Smooth muscle cell (in vitro differentiated cells): Measurements from ENCODE around the gene LPA. TPM values are rescaled to one million over a fixed set of nuclear protein-coding genes. Genes with fewer than 3 reads are reported as not detected.
"Not testable (repeated sequence)": the region's sequence is repeated elsewhere in the genome, so short reads cannot be mapped to it uniquely, and the experiment has no call there.

Experiments used
- DNase-seq: peaks from one replicate; lab custom pipeline; 2025; ENCODE audit not compliant: unreplicated experiment; lab: John Stamatoyannopoulos, UW
- H2AFZ ChIP-seq: fragments of 200-600 bp; sonication (generic); 2 replicates; pipeline ENCODE4 v1.6.0; 2016; ENCODE audit warnings: antibody characterized with exemption, low read depth, mild to moderate bottlenecking
- H3F3A ChIP-seq: fragments of 200-600 bp; sonication (generic); 2 replicates; pipeline ENCODE4 v1.6.0; 2017; ENCODE audit warnings: antibody characterized with exemption, low read depth
- H3K27ac ChIP-seq: fragments of 200-600 bp; sonication (generic); 2 replicates; pipeline ENCODE4 v1.5.1; 2016; ENCODE audit warnings: low read depth, mild to moderate bottlenecking
- H3K27me3 ChIP-seq: fragments of 200-600 bp; sonication (generic); 2 replicates; pipeline ENCODE4 v1.6.1; 2016; ENCODE audit warnings: low read depth, mild to moderate bottlenecking
- H3K36me3 ChIP-seq: fragments of 200-600 bp; sonication (generic); 2 replicates; pipeline ENCODE4 v1.5.1; 2016; ENCODE audit warnings: low read depth
- H3K4me1 ChIP-seq: fragments of 200-600 bp; sonication (generic); 2 replicates; pipeline ENCODE4 v1.5.1; 2016; ENCODE audit warnings: low read depth
- H3K4me2 ChIP-seq: fragments of 200-600 bp; sonication (generic); 2 replicates; pipeline ENCODE4 v1.6.0; 2016; ENCODE audit warnings: mild to moderate bottlenecking
- H3K4me3 ChIP-seq: fragments of 200-600 bp; sonication (generic); 2 replicates; pipeline ENCODE4 v1.5.1; 2016; ENCODE audit warnings: mild to moderate bottlenecking
- H3K79me2 ChIP-seq: fragments of 200-600 bp; sonication (generic); 2 replicates; pipeline ENCODE4 v1.6.0; 2016; ENCODE audit warnings: low read depth, mild to moderate bottlenecking
- H3K9ac ChIP-seq: fragments of 200-600 bp; sonication (generic); 2 replicates; pipeline ENCODE4 v1.6.0; 2016; ENCODE audit warnings: low read depth
- H3K9me3 ChIP-seq: fragments of 200-600 bp; sonication (generic); replicated peaks from 2 replicates; pipeline ENCODE4 v1.5.1; 2016; ENCODE audit warnings: low read depth
- H4K20me1 ChIP-seq: fragments of 200-600 bp; sonication (generic); 2 replicates; pipeline ENCODE4 v1.6.0; 2016; ENCODE audit warnings: low read depth
- CTCF ChIP-seq: fragments of 200-600 bp; sonication (generic); IDR thresholded peaks from 2 replicates; pipeline ENCODE4 v1.5.1; 2017; ENCODE audit warnings: borderline replicate concordance, mild to moderate bottlenecking, antibody characterized with exemption; ENCODE audit not compliant: insufficient read depth, poor library complexity, severe bottlenecking
- WGBS: methylation state at CpG from one replicate; pipeline ENCODE4 v1.1.7; 2016; ENCODE audit warnings: low lambda C conversion rate; 5-methylcytosine and 5-hydroxymethylcytosine counted together
- polyA plus RNA-seq: library from polyadenylated mRNA; unstranded; fragments of >200 nt; fragmentation: Nextera tagmentation; extraction: Ambion mirVana; gene quantifications from 2 replicates; pipeline ENCODE4 v1.2.1, GENCODE V29; 2016
- total RNA-seq: library from RNA; depleted of rRNA; stranded (reverse); fragments of >200 nt; gene quantifications from 2 replicates; pipeline ENCODE4 v1.2.3, GENCODE V29; 2014

LPA gene
- total and polyA plus RNA-seq, 2 experiments from 2014 or later, result not detected

GRCh38 chr6:160531826-160532225 is 132.2 kb downstream of the LPA start:
- no peak overlapping the region for H3K27ac ChIP-seq
- 49% methylated on average over 2 of the region's 2 CpGs for WGBS
- DNase-seq, result no peak
- no peaks in the 10 kb centered on the region for H3K27me3 ChIP-seq
- no peaks in the 10 kb centered on the region for H4K20me1 ChIP-seq
- no peak overlapping the region for H3K9ac ChIP-seq
- H3K36me3 ChIP-seq, result no peaks in the 10 kb centered on the region
- H3K4me1 ChIP-seq, result no peaks in the 10 kb centered on the region
- H3K4me2 ChIP-seq, result peak overlapping the region; percentile 29
- no peaks in the 10 kb centered on the region for H3F3A ChIP-seq
- H3K4me3 ChIP-seq, result no peak overlapping the region
- peak overlapping the region; percentile 27 for H2AFZ ChIP-seq
- H3K9me3 ChIP-seq, result no peaks in the 10 kb centered on the region
- TF ChIP-seq CTCF, result no peak
- H3K79me2 ChIP-seq, result no peaks in the 10 kb centered on the region

- H3K27me3 ChIP-seq, H2AFZ ChIP-seq, H3F3A ChIP-seq, H3K36me3 ChIP-seq, H4K20me1 ChIP-seq, H3K4me1 ChIP-seq, H3K4me3 ChIP-seq, H3K79me2 ChIP-seq, H3K9ac ChIP-seq, H3K9me3 ChIP-seq, H3K4me2 ChIP-seq, DNase-seq, H3K27ac ChIP-seq: not testable (repeated sequence)
- 82% methylated on average over 5 of the region's 5 CpGs for WGBS
These were observed 134.6 kb downstream of the LPA start for GRCh38 chr6:160529524-160529923.

- no peaks in the 10 kb centered on the region for H3F3A ChIP-seq
- no peak overlapping the region for H3K27ac ChIP-seq
- H3K36me3 ChIP-seq, result no peaks in the 10 kb centered on the region
- no peak for DNase-seq
- 94% methylated on average over 5 of the region's 5 CpGs for WGBS
- no peak for TF ChIP-seq CTCF
- no peaks in the 10 kb centered on the region for H3K27me3 ChIP-seq
- H2AFZ ChIP-seq, result no peak overlapping the region
- no peaks in the 10 kb centered on the region for H3K4me1 ChIP-seq
- H4K20me1 ChIP-seq, result no peaks in the 10 kb centered on the region
- H3K9me3 ChIP-seq, result no peaks in the 10 kb centered on the region
- H3K79me2 ChIP-seq, result no peaks in the 10 kb centered on the region
- H3K4me3 ChIP-seq, result no peak overlapping the region
- H3K9ac ChIP-seq, result no peak overlapping the region
- H3K4me2 ChIP-seq, result no peak overlapping the region
These were observed 140.9 kb downstream of the LPA start for GRCh38 chr6:160523223-160523622.

- H3K4me3 ChIP-seq, result peak overlapping the region; percentile 59
- H3K79me2 ChIP-seq, result no peaks in the 10 kb centered on the region
- no peak overlapping the region for H3K27ac ChIP-seq
- no peaks in the 10 kb centered on the region for H4K20me1 ChIP-seq
- H3K4me1 ChIP-seq, result no peaks in the 10 kb centered on the region
- H3K9ac ChIP-seq, result no peak overlapping the region
- H3K9me3 ChIP-seq, result peaks cover 3% of the 10 kb centered on the region
- DNase-seq, result peak; percentile 76
- no peaks in the 10 kb centered on the region for H3F3A ChIP-seq
- TF ChIP-seq CTCF, result no peak
- peak overlapping the region; percentile 90 for H3K4me2 ChIP-seq
- WGBS, result under 1% methylated on average over 38 of the region's 73 CpGs
- no peaks in the 10 kb centered on the region for H3K36me3 ChIP-seq
- H2AFZ ChIP-seq, result peak overlapping the region; percentile 85
- no peaks in the 10 kb centered on the region for H3K27me3 ChIP-seq
These were observed 143.8 kb downstream of the LPA start for GRCh38 chr6:160520043-160520904.
